Mammary epithelial cell (primary cell): ENCODE measurements around the gene SLC25A11.

ENCODE experiments used
- CTCF ChIP-seq, 2 donors: IDR thresholded peaks in 1 of 2; conservative IDR thresholded peaks in 1 of 2; 2 replicates each; pipeline ENCODE4 v1.5.1; 2011 to 2012; ENCODE audit warnings: inconsistent platforms in 2 of 2, low read length in 2 of 2, mild to moderate bottlenecking in 2 of 2, control low read depth in 1 of 2, low read depth in 1 of 2; ENCODE audit not compliant: insufficient read depth in 1 of 2; ENCODE audit errors: extremely low read depth in 1 of 2
- EZH2 ChIP-seq: IDR thresholded peaks from 2 replicates; pipeline ENCODE4 v1.6.1; 2012; ENCODE audit warnings: low read length, inconsistent platforms, borderline replicate concordance

DNA sequence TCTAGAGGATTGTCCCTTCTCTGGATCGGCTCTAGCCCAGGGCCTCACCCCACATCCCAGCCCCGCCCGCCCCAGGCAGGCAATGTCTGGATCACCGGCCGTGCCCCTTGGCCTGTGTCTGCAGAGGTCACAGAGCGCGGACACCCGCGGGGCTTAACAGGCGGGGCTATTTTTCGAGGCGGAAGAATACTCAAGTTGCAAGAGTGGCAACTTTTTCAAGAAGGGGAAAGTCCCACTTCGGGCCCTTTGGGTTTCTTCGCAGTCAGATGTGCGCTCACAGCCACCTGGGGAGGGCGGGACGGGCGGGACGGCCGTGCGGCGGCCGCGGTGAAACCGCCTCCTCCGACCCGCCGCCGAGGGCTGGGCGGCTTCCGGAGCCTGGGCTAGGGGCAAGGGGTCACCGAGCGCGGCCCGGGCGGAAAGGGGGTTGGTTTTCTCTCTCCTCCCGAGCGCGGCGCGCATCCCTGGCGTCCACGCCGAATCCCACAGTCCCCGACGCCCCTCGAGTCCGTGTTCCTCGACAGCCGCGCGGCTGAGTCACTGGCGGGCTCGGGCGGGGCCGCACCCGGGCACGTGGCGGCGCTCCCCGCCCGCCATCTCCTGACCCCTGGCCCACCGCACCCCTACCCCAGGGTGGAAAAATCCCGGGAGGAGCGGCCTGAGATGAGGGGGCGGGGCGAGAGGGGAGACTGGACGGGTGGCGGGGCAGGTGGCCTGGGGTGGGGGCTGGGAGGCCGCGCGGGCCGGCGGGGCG lies 9.7 kb upstream of the SLC25A11 start:
- TF ChIP-seq CTCF (conservative IDR thresholded peaks at IDR 0.05 in 1 of 2, IDR thresholded peaks at IDR 0.05 in 1 of 2; ENCODE audit: extremely low read depth in 1 of 2, insufficient read depth in 1 of 2, low read depth in 1 of 2, low read length in 2 of 2) (no peak), EZH2 (no peak)
